Measurements from ENCODE around the gene ELF4. TPM values are rescaled to one million over a fixed set of nuclear protein-coding genes. Genes with fewer than 3 reads are reported as not detected.

Gene ELF4
- total and polyA plus RNA-seq, 2 of the 13 experiments (the other 11 are each of a cell fraction or from before 2014, with no cell fraction given) = 1.3 to 2.6 TPM

DNA sequence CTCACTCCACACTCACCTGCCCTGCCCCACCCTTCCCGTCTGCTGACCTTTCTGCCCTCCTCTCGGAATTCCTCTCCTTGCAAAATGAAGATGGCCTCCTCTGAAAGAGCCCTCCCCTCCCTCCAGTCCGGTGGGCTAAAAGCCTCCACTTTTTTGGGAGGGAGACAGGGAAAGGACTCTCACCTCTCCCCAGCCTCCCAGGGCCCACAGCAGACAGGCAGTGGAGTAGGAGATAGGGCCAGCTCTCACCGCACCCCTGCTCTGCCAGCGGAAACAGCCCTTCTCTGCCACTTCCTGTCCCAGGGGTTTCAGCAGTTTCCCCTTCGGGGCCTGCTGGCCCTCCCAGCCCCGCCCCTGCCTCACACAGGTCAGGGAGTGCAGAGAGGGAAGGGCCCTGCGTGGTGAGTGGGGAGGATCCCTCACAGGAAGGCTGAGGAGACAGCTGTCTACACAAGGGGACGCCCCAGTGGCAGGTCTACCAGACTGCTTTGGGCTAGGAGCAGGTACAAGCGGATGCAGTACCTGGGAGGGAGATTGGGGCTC, 18.2 kb downstream of the ELF4 start (continued):
- TF ChIP-seq NFAT5 (CRISPR knock-in tag; IDR thresholded peaks at IDR 0.05) = no peak
- TF ChIP-seq, protein P1, sequence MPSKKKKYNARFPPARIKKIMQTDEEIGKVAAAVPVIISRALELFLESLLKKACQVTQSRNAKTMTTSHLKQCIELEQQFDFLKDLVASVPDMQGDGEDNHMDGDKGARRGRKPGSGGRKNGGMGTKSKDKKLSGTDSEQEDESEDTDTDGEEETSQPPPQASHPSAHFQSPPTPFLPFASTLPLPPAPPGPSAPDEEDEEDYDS (CRISPR knock-in tag; IDR thresholded peaks at IDR 0.05) = no peak
- TF ChIP-seq KDM5A (IDR thresholded peaks at IDR 0.05; ENCODE audit: borderline replicate concordance, low read length) = no peak
- TF ChIP-seq POGZ (CRISPR knock-in tag; IDR thresholded peaks at IDR 0.05) = no peak
- peak; percentile 33 for TF ChIP-seq SALL1 (CRISPR knock-in tag; IDR thresholded peaks at IDR 0.05)
- 0 out of 2 replicates have a peak, but pooled peaks have one; percentile 30 for TF ChIP-seq POLR2AphosphoS5 (IDR thresholded peaks at IDR 0.05; ENCODE audit: low read depth, low read length)
- no peak for TF ChIP-seq ATAD3A (CRISPR knock-in tag; IDR thresholded peaks at IDR 0.05)
- TF ChIP-seq, protein P2, sequence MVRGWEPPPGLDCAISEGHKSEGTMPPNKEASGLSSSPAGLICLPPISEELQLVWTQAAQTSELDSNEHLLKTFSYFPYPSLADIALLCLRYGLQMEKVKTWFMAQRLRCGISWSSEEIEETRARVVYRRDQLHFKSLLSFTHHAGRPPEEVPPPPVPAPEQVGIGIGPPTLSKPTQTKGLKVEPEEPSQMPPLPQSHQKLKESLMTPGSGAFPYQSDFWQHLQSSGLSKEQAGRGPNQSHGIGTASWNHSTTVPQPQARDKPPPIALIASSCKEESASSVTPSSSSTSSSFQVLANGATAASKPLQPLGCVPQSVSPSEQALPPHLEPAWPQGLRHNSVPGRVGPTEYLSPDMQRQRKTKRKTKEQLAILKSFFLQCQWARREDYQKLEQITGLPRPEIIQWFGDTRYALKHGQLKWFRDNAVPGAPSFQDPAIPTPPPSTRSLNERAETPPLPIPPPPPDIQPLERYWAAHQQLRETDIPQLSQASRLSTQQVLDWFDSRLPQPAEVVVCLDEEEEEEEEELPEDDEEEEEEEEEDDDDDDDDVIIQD (CRISPR knock-in tag; IDR thresholded peaks at IDR 0.05; ENCODE audit: low read depth) = peak; percentile 27; the same call in 1 of the 2 replicates
- no peak for TF ChIP-seq KLF12 (CRISPR knock-in tag; IDR thresholded peaks at IDR 0.05; ENCODE audit: borderline replicate concordance)
- no peak for TF ChIP-seq SOX5 (CRISPR knock-in tag; IDR thresholded peaks at IDR 0.05; ENCODE audit: borderline replicate concordance)
- no peak for TF ChIP-seq EP300 (IDR thresholded peaks at IDR 0.05; ENCODE audit: low read depth in 2 of 2, low read length in 2 of 2)
- TF ChIP-seq EP300 (CRISPR knock-in tag; IDR thresholded peaks at IDR 0.05; ENCODE audit: borderline replicate concordance) = no peak
- TF ChIP-seq, protein P3, sequence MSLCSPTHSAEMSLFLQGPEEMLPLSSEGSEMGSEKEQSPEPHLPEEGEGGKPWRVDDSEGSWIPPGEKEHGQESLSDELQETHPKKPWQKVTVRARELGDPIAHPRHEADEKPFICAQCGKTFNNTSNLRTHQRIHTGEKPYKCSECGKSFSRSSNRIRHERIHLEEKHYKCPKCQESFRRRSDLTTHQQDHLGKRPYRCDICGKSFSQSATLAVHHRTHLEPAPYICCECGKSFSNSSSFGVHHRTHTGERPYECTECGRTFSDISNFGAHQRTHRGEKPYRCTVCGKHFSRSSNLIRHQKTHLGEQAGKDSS (CRISPR knock-in tag; IDR thresholded peaks at IDR 0.05; ENCODE audit: borderline replicate concordance, low read depth) = no peak
- no peak for TF ChIP-seq ZNF567 (CRISPR knock-in tag; IDR thresholded peaks at IDR 0.05; ENCODE audit: borderline replicate concordance)
- TF ChIP-seq ZKSCAN8 (CRISPR knock-in tag; IDR thresholded peaks at IDR 0.05; ENCODE audit: borderline replicate concordance) = no peak
- TF ChIP-seq, protein P4, sequence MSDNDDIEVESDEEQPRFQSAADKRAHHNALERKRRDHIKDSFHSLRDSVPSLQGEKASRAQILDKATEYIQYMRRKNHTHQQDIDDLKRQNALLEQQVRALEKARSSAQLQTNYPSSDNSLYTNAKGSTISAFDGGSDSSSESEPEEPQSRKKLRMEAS (IDR thresholded peaks at IDR 0.05) = no peak
- no peak for TF ChIP-seq ZSCAN31 (CRISPR knock-in tag; IDR thresholded peaks at IDR 0.05; ENCODE audit: low read depth)
- TF ChIP-seq, protein P5, sequence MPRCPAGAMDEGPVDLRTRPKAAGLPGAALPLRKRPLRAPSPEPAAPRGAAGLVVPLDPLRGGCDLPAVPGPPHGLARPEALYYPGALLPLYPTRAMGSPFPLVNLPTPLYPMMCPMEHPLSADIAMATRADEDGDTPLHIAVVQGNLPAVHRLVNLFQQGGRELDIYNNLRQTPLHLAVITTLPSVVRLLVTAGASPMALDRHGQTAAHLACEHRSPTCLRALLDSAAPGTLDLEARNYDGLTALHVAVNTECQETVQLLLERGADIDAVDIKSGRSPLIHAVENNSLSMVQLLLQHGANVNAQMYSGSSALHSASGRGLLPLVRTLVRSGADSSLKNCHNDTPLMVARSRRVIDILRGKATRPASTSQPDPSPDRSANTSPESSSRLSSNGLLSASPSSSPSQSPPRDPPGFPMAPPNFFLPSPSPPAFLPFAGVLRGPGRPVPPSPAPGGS (CRISPR knock-in tag; IDR thresholded peaks at IDR 0.05) = no peak
- TF ChIP-seq ZFY (CRISPR knock-in tag; IDR thresholded peaks at IDR 0.05) = peak; percentile 47; the same call in 1 of the 2 replicates

All from HepG2 (cell line).